HepG2 (cell line): ENCODE measurements around the gene NIPAL3. TPM values are rescaled to one million over a fixed set of nuclear protein-coding genes. Genes with fewer than 3 reads are reported as not detected.

Experiments
- ATF7-NPFF ChIP-seq: sonication (generic); formaldehyde crosslinking; IDR thresholded peaks from 2 replicates; pipeline ENCODE4 v1.8.1; 2023; ENCODE audit warnings: mild to moderate bottlenecking, low read depth, missing genetic modification reagents, moderate library complexity
- FOSL2 ChIP-seq: sonication (generic); formaldehyde crosslinking; IDR thresholded peaks from 2 replicates; pipeline ENCODE4 v1.4.0; 2020; ENCODE audit warnings: missing genetic modification reagents
- HNRNPL ChIP-seq: fragments of 200-400 bp; formaldehyde crosslinking; IDR thresholded peaks from 2 replicates; pipeline ENCODE4 v1.6.1; 2017; ENCODE audit warnings: mild to moderate bottlenecking, low read depth, low read length
- MBNL3 ChIP-seq: fragments of 250-450 bp; sonication (Bioruptor Pico); conservative IDR thresholded peaks from 2 replicates; pipeline ENCODE4 v1.8.0; 2022; ENCODE audit warnings: mild to moderate bottlenecking, inconsistent platforms
- MED13 ChIP-seq: sonication (generic); formaldehyde crosslinking; IDR thresholded peaks from 2 replicates; pipeline ENCODE4 v1.5.0; 2020; ENCODE audit warnings: missing genetic modification reagents
- PHF21A ChIP-seq: sonication (generic); formaldehyde crosslinking; IDR thresholded peaks from 2 replicates; pipeline ENCODE4 v1.5.0; 2020; ENCODE audit warnings: mild to moderate bottlenecking, missing genetic modification reagents
- POLR2G ChIP-seq: fragments of 200-400 bp; formaldehyde crosslinking; IDR thresholded peaks from 2 replicates; pipeline ENCODE4 v1.6.1; 2018; ENCODE audit warnings: mild to moderate bottlenecking, low read depth, low read length, moderate library complexity
- SAP130 ChIP-seq: IDR thresholded peaks from 2 replicates; pipeline ENCODE4 v1.6.1; 2016; ENCODE audit warnings: low read depth
- SMAD9 ChIP-seq: sonication (generic); formaldehyde crosslinking; IDR thresholded peaks from 2 replicates; pipeline ENCODE4 v1.5.1; 2020; ENCODE audit warnings: mild to moderate bottlenecking, missing genetic modification reagents
- SNAI1 ChIP-seq: sonication (generic); formaldehyde crosslinking; IDR thresholded peaks from 2 replicates; pipeline ENCODE4 v1.5.0; 2020; ENCODE audit warnings: mild to moderate bottlenecking, missing genetic modification reagents, borderline replicate concordance
- TCF7L2 ChIP-seq: IDR thresholded peaks from 2 replicates; pipeline ENCODE4 v1.6.1; 2011; ENCODE audit warnings: mild to moderate bottlenecking, low read depth, low read length, moderate library complexity
- U2AF1 ChIP-seq: fragments of 200-400 bp; formaldehyde crosslinking; optimal IDR thresholded peaks from 2 replicates; pipeline ENCODE3; 2017; ENCODE audit warnings: mild to moderate bottlenecking, low read depth, low read length
- ZFP37 ChIP-seq: sonication (generic); formaldehyde crosslinking; IDR thresholded peaks from 2 replicates; pipeline ENCODE4 v1.4.0; 2020; ENCODE audit warnings: missing genetic modification reagents, borderline replicate concordance
- ZNF333 ChIP-seq: sonication (generic); formaldehyde crosslinking; IDR thresholded peaks from 2 replicates; pipeline ENCODE4 v1.4.0; 2020; ENCODE audit warnings: mild to moderate bottlenecking, missing genetic modification reagents, borderline replicate concordance
- ZNF34 ChIP-seq: sonication (generic); formaldehyde crosslinking; IDR thresholded peaks from 2 replicates; pipeline ENCODE4 v1.4.0; 2020; ENCODE audit warnings: mild to moderate bottlenecking, missing genetic modification reagents, borderline replicate concordance
- ZNF501 ChIP-seq: sonication (generic); formaldehyde crosslinking; IDR thresholded peaks from 2 replicates; pipeline ENCODE4 v1.5.1; 2020; ENCODE audit warnings: mild to moderate bottlenecking, moderate library complexity, missing genetic modification reagents
- ZNF605 ChIP-seq: sonication (generic); formaldehyde crosslinking; IDR thresholded peaks from 2 replicates; pipeline ENCODE4 v1.8.0; 2022; ENCODE audit warnings: mild to moderate bottlenecking, missing genetic modification reagents
- ZNF83 ChIP-seq: sonication (generic); formaldehyde crosslinking; IDR thresholded peaks from 2 replicates; pipeline ENCODE4 v1.4.0; 2020; ENCODE audit warnings: missing genetic modification reagents, mild to moderate bottlenecking, borderline replicate concordance
- polyA plus RNA-seq, 8 experiments: library from polyadenylated mRNA; depleted of rRNA in 3 of 8; stranded (reverse) in 7 of 8; unstranded in 1 of 8; fragments of >200 nt; fragmentation: Illumina TruSeq in 4 of 8; extraction: Trizol in 4 of 8; gene quantifications; 2 replicates each; pipeline versions ENCODE4 v1.2.1 to v1.2.3, GENCODE V29; 2011 to 2016; ENCODE audit warnings: low read depth in 4 of 8, missing spikeins in 1 of 8, mixed read lengths in 1 of 8; ENCODE audit not compliant: insufficient read depth in 1 of 8
- total RNA-seq, 5 experiments: library from RNA; depleted of rRNA; stranded (reverse); fragments of >200 nt; fragmentation: Illumina TruSeq; extraction: Trizol; gene quantifications; 2 replicates each; pipeline ENCODE4 v1.2.3, GENCODE V29; 2016; ENCODE audit warnings: low read depth in 1 of 5
- TF ChIP-seq, protein P1 (sequence below): sonication (generic); formaldehyde crosslinking; IDR thresholded peaks from 2 replicates; pipeline ENCODE4 v1.8.1; 2023; ENCODE audit warnings: missing genetic modification reagents, mild to moderate bottlenecking, borderline replicate concordance
- TF ChIP-seq, protein P2 (sequence below): sonication (generic); formaldehyde crosslinking; IDR thresholded peaks from 2 replicates; pipeline ENCODE4 v1.5.1; 2020; ENCODE audit warnings: mild to moderate bottlenecking, missing genetic modification reagents, moderate library complexity
- TF ChIP-seq, protein P3 (sequence below): sonication (generic); formaldehyde crosslinking; conservative IDR thresholded peaks from 2 replicates; pipeline ENCODE4 v1.4.0; 2020; ENCODE audit warnings: missing genetic modification reagents
- TF ChIP-seq, protein P4 (sequence below): sonication (generic); formaldehyde crosslinking; IDR thresholded peaks from 2 replicates; pipeline ENCODE4 v1.8.1; 2022; ENCODE audit warnings: mild to moderate bottlenecking, missing genetic modification reagents

Gene NIPAL3
- total and polyA plus RNA-seq, 2 of the 13 experiments (the other 11 are each of a cell fraction or from before 2014, with no cell fraction given), result 5.6 to 8.6 TPM

DNA sequence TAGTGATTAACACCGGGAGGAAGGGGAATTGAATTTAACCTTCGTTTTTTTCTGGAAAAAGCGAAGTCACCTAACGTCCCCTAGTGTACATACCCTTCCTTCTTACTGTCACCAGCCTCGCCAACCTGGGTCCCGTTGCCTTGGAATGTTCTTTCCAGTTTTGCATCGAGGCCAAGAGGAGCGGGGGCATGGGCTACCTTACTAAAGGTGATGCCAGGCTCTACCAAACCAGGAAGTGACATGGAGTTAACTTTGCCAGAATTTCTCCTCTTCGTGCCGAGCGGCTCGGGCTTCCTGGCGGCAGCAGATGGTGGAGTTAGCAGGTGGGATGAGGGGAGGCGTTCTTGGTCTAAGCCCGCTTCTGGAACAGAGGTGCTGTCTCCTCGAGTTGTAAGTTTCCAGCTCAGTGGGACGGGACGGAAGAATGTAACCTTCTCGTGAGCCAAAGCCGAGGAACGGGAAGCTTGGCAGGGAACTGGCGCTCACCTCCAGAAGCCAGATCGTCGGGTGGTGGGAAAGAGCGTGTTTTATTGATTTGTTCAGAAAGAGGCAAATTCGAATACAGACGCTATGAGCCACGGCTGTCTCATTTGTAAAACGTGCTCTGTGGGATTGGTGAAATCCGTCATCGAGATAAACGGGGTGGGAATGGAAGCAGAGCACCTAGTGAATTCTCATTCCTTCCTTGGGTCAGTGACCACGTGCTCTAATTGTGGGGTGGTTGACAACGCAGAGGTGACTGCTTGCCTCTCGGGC lies 486 bp downstream of the NIPAL3 start (continued):
- no peak for TF ChIP-seq POLR2G
- no peak; the same call in 1 of the 2 replicates for TF ChIP-seq PHF21A (CRISPR knock-in tag)
- TF ChIP-seq MED13 (CRISPR knock-in tag), result no peak
- TF ChIP-seq, protein P1, sequence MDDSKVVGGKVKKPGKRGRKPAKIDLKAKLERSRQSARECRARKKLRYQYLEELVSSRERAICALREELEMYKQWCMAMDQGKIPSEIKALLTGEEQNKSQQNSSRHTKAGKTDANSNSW, result no peak
- no peak for TF ChIP-seq ZFP37 (CRISPR knock-in tag)
- TF ChIP-seq ZNF83, result no peak
- TF ChIP-seq, protein P2, sequence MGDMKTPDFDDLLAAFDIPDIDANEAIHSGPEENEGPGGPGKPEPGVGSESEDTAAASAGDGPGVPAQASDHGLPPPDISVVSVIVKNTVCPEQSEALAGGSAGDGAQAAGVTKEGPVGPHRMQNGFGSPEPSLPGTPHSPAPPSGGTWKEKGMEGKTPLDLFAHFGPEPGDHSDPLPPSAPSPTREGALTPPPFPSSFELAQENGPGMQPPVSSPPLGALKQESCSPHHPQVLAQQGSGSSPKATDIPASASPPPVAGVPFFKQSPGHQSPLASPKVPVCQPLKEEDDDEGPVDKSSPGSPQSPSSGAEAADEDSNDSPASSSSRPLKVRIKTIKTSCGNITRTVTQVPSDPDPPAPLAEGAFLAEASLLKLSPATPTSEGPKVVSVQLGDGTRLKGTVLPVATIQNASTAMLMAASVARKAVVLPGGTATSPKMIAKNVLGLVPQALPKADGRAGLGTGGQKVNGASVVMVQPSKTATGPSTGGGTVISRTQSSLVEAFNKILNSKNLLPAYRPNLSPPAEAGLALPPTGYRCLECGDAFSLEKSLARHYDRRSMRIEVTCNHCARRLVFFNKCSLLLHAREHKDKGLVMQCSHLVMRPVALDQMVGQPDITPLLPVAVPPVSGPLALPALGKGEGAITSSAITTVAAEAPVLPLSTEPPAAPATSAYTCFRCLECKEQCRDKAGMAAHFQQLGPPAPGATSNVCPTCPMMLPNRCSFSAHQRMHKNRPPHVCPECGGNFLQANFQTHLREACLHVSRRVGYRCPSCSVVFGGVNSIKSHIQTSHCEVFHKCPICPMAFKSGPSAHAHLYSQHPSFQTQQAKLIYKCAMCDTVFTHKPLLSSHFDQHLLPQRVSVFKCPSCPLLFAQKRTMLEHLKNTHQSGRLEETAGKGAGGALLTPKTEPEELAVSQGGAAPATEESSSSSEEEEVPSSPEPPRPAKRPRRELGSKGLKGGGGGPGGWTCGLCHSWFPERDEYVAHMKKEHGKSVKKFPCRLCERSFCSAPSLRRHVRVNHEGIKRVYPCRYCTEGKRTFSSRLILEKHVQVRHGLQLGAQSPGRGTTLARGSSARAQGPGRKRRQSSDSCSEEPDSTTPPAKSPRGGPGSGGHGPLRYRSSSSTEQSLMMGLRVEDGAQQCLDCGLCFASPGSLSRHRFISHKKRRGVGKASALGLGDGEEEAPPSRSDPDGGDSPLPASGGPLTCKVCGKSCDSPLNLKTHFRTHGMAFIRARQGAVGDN, result peak; percentile 39
- TF ChIP-seq ZNF333 (CRISPR knock-in tag), result no peak
- TF ChIP-seq MBNL3 (CRISPR knock-in tag), result no peak
- no peak for TF ChIP-seq HNRNPL
- no peak for TF ChIP-seq FOSL2
- no peak for TF ChIP-seq U2AF1
- TF ChIP-seq, protein P3, sequence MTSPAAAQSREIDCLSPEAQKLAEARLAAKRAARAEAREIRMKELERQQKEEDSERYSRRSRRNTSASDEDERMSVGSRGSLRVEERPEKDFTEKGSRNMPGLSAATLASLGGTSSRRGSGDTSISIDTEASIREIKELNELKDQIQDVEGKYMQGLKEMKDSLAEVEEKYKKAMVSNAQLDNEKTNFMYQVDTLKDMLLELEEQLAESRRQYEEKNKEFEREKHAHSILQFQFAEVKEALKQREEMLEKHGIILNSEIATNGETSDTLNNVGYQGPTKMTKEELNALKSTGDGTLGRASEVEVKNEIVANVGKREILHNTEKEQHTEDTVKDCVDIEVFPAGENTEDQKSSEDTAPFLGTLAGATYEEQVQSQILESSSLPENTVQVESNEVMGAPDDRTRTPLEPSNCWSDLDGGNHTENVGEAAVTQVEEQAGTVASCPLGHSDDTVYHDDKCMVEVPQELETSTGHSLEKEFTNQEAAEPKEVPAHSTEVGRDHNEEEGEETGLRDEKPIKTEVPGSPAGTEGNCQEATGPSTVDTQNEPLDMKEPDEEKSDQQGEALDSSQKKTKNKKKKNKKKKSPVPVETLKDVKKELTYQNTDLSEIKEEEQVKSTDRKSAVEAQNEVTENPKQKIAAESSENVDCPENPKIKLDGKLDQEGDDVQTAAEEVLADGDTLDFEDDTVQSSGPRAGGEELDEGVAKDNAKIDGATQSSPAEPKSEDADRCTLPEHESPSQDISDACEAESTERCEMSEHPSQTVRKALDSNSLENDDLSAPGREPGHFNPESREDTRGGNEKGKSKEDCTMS, result no peak
- TF ChIP-seq ZNF605, result 0 out of 2 replicates have a peak, but pooled peaks have one; percentile 2
- 0 out of 2 replicates have a peak, but pooled peaks have one; percentile 37 for TF ChIP-seq SNAI1 (CRISPR knock-in tag)
- TF ChIP-seq TCF7L2, result no peak
- no peak for TF ChIP-seq ZNF501
- TF ChIP-seq, protein P4, sequence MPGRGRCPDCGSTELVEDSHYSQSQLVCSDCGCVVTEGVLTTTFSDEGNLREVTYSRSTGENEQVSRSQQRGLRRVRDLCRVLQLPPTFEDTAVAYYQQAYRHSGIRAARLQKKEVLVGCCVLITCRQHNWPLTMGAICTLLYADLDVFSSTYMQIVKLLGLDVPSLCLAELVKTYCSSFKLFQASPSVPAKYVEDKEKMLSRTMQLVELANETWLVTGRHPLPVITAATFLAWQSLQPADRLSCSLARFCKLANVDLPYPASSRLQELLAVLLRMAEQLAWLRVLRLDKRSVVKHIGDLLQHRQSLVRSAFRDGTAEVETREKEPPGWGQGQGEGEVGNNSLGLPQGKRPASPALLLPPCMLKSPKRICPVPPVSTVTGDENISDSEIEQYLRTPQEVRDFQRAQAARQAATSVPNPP (CRISPR knock-in tag), result no peak
- TF ChIP-seq ATF7-NPFF, result peak; percentile 66; the same call in 1 of the 2 replicates
- TF ChIP-seq SMAD9 (CRISPR knock-in tag), result 0 out of 2 replicates have a peak, but pooled peaks have one; percentile 48
- TF ChIP-seq SAP130 (CRISPR knock-in tag), result peak; percentile 36; the same call in 1 of the 2 replicates
- TF ChIP-seq ZNF34, result no peak
